ENCODE data around the gene GOSR2. TPM values are rescaled to one million over a fixed set of nuclear protein-coding genes. Genes with fewer than 3 reads are reported as not detected.

Gene GOSR2
- total RNA-seq, 3 donors from 2014 or later = 41.0 to 57.7 (median 50.9) TPM

- no peaks in the 10 kb centered on the region for H3K27me3 ChIP-seq
- H3K9me3 ChIP-seq = no peaks in the 10 kb centered on the region
- no peak for TF ChIP-seq POLR2A (IDR thresholded peaks at IDR 0.05)
- TF ChIP-seq CTCF (IDR thresholded peaks at IDR 0.05) = peak in 2 of 3 donors; percentile 29 to 38
- no peaks in the 10 kb centered on the region for H3K36me3 ChIP-seq
- H3K4me3 ChIP-seq = no peak overlapping the region
- DNase-seq (ENCODE audit: low spot score in 2 of 2) = no peak
- no peaks in the 10 kb centered on the region for H3K4me1 ChIP-seq
- no peak overlapping the region for H3K27ac ChIP-seq
- intact Hi-C loops (cut with DNase I; ENCODE audit: low total_unique reads) = no loop called here
Observed at GRCh38 chr17:46876353-46876887, 46.5 kb upstream of the GOSR2 start.

- intact Hi-C loops (cut with DNase I; ENCODE audit: low total_unique reads) = no loop called here
- Histone ChIP-seq H3K4me1 (no peaks in the 10 kb centered on the region), H3K36me3 (no peaks in the 10 kb centered on the region), H3K4me3 (no peak overlapping the region), H3K27me3 (no peaks in the 10 kb centered on the region), H3K9me3 (no peaks in the 10 kb centered on the region), H3K27ac (no peak overlapping the region)
- TF ChIP-seq CTCF (IDR thresholded peaks at IDR 0.05) = no peak
- TF ChIP-seq POLR2A (IDR thresholded peaks at IDR 0.05) = no peak
- no peak for TF ChIP-seq POLR2AphosphoS5 (IDR thresholded peaks at IDR 0.05)
- no peak for DNase-seq (ENCODE audit: low spot score in 2 of 2)
Observed at GRCh38 chr17:46876926-46877325, 46.0 kb upstream of the GOSR2 start.

GRCh38 chr17:46877466-46877865 is 45.5 kb upstream of the GOSR2 start:
- H3K27ac ChIP-seq = peak overlapping the region in 1 of 2 donors; percentile 15
- H3K9me3 ChIP-seq = no peaks in the 10 kb centered on the region
- no peak for DNase-seq (ENCODE audit: low spot score in 2 of 2)
- H3K4me1 ChIP-seq = no peaks in the 10 kb centered on the region
- no peak for TF ChIP-seq POLR2AphosphoS5 (IDR thresholded peaks at IDR 0.05)
- TF ChIP-seq CTCF (IDR thresholded peaks at IDR 0.05) = no peak
- TF ChIP-seq POLR2A (IDR thresholded peaks at IDR 0.05) = no peak
- H3K27me3 ChIP-seq = no peaks in the 10 kb centered on the region
- H3K4me3 ChIP-seq = no peak overlapping the region
- no peaks in the 10 kb centered on the region for H3K36me3 ChIP-seq
- intact Hi-C loops (cut with DNase I; ENCODE audit: low total_unique reads) = no loop called here

- TF ChIP-seq POLR2AphosphoS5 (IDR thresholded peaks at IDR 0.05) = no peak
- TF ChIP-seq POLR2A (IDR thresholded peaks at IDR 0.05) = no peak
- no peak for TF ChIP-seq CTCF (IDR thresholded peaks at IDR 0.05)
- intact Hi-C loops (cut with DNase I; ENCODE audit: low total_unique reads) = no loop called here
- no peak for DNase-seq (ENCODE audit: low spot score in 2 of 2)
- Histone ChIP-seq H3K9me3 (no peaks in the 10 kb centered on the region), H3K4me1 (no peaks in the 10 kb centered on the region), H3K27ac (peak overlapping the region in 1 of 2 donors; percentile 68), H3K27me3 (no peaks in the 10 kb centered on the region), H3K36me3 (no peaks in the 10 kb centered on the region), H3K4me3 (no peak overlapping the region)
Observed at GRCh38 chr17:46878055-46878454, 44.9 kb upstream of the GOSR2 start.

GRCh38 chr17:46879101-46879500 is 43.9 kb upstream of the GOSR2 start:
- intact Hi-C loops (cut with DNase I; ENCODE audit: low total_unique reads) = no loop called here
- H3K4me1 ChIP-seq = no peaks in the 10 kb centered on the region
- DNase-seq (ENCODE audit: low spot score in 2 of 2) = no peak
- H3K27me3 ChIP-seq = peaks cover 0 to 2% of the 10 kb centered on the region in 2 donors
- H3K9me3 ChIP-seq = no peaks in the 10 kb centered on the region
- TF ChIP-seq POLR2A (IDR thresholded peaks at IDR 0.05) (no peak), POLR2AphosphoS5 (IDR thresholded peaks at IDR 0.05) (no peak), CTCF (IDR thresholded peaks at IDR 0.05) (no peak)
- no peak overlapping the region for H3K27ac ChIP-seq
- H3K4me3 ChIP-seq = no peak overlapping the region
- no peaks in the 10 kb centered on the region for H3K36me3 ChIP-seq

Data from breast epithelium (tissue), 4 donors.